ENCODE measurements around the gene GGA3. TPM values are rescaled to one million over a fixed set of nuclear protein-coding genes. Genes with fewer than 3 reads are reported as not detected.

The GGA3 gene
- total RNA-seq, 1 experiment from 2014 or later = 58.3 TPM

GRCh38 chr17:75277664-75278071 is 16.3 kb upstream of the GGA3 start:
- Histone ChIP-seq H3K36me3 (ENCODE audit: control insufficient read depth in 1 of 2, insufficient read depth in 2 of 2, low read length in 2 of 2) (peaks cover 14 to 40% of the 10 kb centered on the region in 2 experiments; a peak in 3 of 4 replicates), H3K4me2 (ENCODE audit: low read length) (no peak overlapping the region), H2AFZ (ENCODE audit: low read depth, low read length, poor library complexity, severe bottlenecking) (no peak overlapping the region), H4K20me1 (ENCODE audit: insufficient read depth) (no peaks in the 10 kb centered on the region), H3K27me3 (ENCODE audit: insufficient read depth, low read length) (no peaks in the 10 kb centered on the region), H3K4me3 (replicated peaks in 1 of 2; ENCODE audit: low read depth in 1 of 2, low read length in 2 of 2) (no peak overlapping the region), H3K9ac (ENCODE audit: low read length) (no peak overlapping the region), H3K27ac (ENCODE audit: low read depth, low read length) (no peak overlapping the region), H3K9me2 (ENCODE audit: insufficient read depth) (no peaks in the 10 kb centered on the region), H3K79me2 (ENCODE audit: insufficient read depth, low read length) (peaks cover 5% of the 10 kb centered on the region; the same call in 1 of the 2 replicates), H3K9me3 (ENCODE audit: control insufficient read depth in 1 of 2, insufficient read depth in 1 of 2, low read depth in 1 of 2, low read length in 2 of 2) (no peaks in the 10 kb centered on the region), H3K4me1 (ENCODE audit: control insufficient read depth in 1 of 2, insufficient read depth in 2 of 2, low read length in 2 of 2) (peaks cover 0 to 8% of the 10 kb centered on the region in 2 experiments; a peak in 1 of 4 replicates)
- ATAC-seq = no peak
- no peak for DNase-seq (ENCODE audit: low read depth, low spot score)
- RAD21 ChIA-PET (ENCODE audit: low non-redundant PET in 1 of 2, low total read pairs in 2 of 2, uncharacterized antibody in 2 of 2, unreplicated experiment in 2 of 2) = no interaction called here
- no peak for TF ChIP-seq YY1 (IDR thresholded peaks at IDR 0.05; ENCODE audit: extremely low read depth, insufficient replicate concordance, low read depth, low read length)
- no peak for TF ChIP-seq ZNF274 (IDR thresholded peaks at IDR 0.05; ENCODE audit: low read depth, low read length)
- TF ChIP-seq ZFX (IDR thresholded peaks at IDR 0.05) = no peak
- TF ChIP-seq ELF1 (IDR thresholded peaks at IDR 0.05; ENCODE audit: borderline replicate concordance, low read depth) = no peak
- TF ChIP-seq MAX (IDR thresholded peaks at IDR 0.05) = no peak
- TF ChIP-seq JUND (IDR thresholded peaks at IDR 0.05) = no peak
- no peak for TF ChIP-seq EGR1 (IDR thresholded peaks at IDR 0.05; ENCODE audit: low read depth)
- no peak for TF ChIP-seq TCF7L2 (IDR thresholded peaks at IDR 0.05; ENCODE audit: borderline replicate concordance, extremely low read depth, insufficient read depth, insufficient read length)
- TF ChIP-seq SRF (IDR thresholded peaks at IDR 0.05; ENCODE audit: low read depth) = no peak
- TF ChIP-seq SP1 (IDR thresholded peaks at IDR 0.05; ENCODE audit: low read depth) = no peak
- no peak for TF ChIP-seq REST (IDR thresholded peaks at IDR 0.05; ENCODE audit: low read depth)
- TF ChIP-seq SIN3A (IDR thresholded peaks at IDR 0.05; ENCODE audit: low read depth) = no peak
- no peak for TF ChIP-seq EZH2 (IDR thresholded peaks at IDR 0.05)
- no peak for TF ChIP-seq CBX3 (IDR thresholded peaks at IDR 0.05; ENCODE audit: low read depth)
- TF ChIP-seq EZH2phosphoT487 (IDR thresholded peaks at IDR 0.05; ENCODE audit: borderline replicate concordance) = no peak
- no peak for TF ChIP-seq RAD21 (IDR thresholded peaks at IDR 0.05; ENCODE audit: low read depth)
- intact Hi-C loops (cut with micrococcal nuclease) = no loop called here
- BruUV-seq (replicated peaks) = no TSS peak
- POLR2A ChIA-PET = interaction anchor here (0.5 to 2.1 kb wide), 2 partner anchors 11 to 131 kb away, joined by 3 to 5 read pairs; partner anchors contain the start of gene SLC25A19
- CTCF ChIA-PET = no interaction called here
